H1 (cell line): Measurements from ENCODE around the gene CFDP1. TPM values are rescaled to one million over a fixed set of nuclear protein-coding genes. Genes with fewer than 3 reads are reported as not detected.

Experiments used
- CTCF ChIA-PET: fragments of 300-600 bp; sonication (Branson Sonifier 250); formaldehyde crosslinking; loops from one replicate; lab custom pipeline; 2021; ENCODE audit not compliant: partially characterized antibody; lab: Charles Lee
- POLR2A ChIA-PET: fragments of 300-600 bp; sonication (Branson Sonifier 250); formaldehyde crosslinking; loops from one replicate; lab custom pipeline; 2021; ENCODE audit warnings: inconsistent platforms; ENCODE audit not compliant: partially characterized antibody; lab: Charles Lee
- DNase-seq, 2 experiments: peaks; one replicate each; pipeline versions ENCODE4 v3.0.0 to v3.0.0-alpha.2; 2010 to 2022; ENCODE audit warnings: low spot score in 2 of 2, low read depth in 1 of 2, mixed read lengths in 1 of 2
- FAIRE-seq: peaks from 2 replicates; lab custom pipeline; 2011; peaks lifted over from hg19 to GRCh38; lab: Jason Lieb, UNC
- H2AFZ ChIP-seq: 2 replicates; pipeline ENCODE4 v1.8.1; 2012; ENCODE audit warnings: low read length, inconsistent platforms
- H2AK5ac ChIP-seq: 2 replicates; pipeline ENCODE4 v1.6.1; 2013; ENCODE audit warnings: low read depth, low read length
- H2BK120ac ChIP-seq: replicated peaks from 2 replicates; pipeline ENCODE3; 2013; ENCODE audit warnings: low read depth, low read length, inconsistent platforms
- H2BK12ac ChIP-seq: 2 replicates; pipeline ENCODE4 v1.6.1; 2013; ENCODE audit warnings: low read depth, low read length
- H2BK15ac ChIP-seq: 2 replicates; pipeline ENCODE4 v1.6.1; 2013; ENCODE audit warnings: low read length
- H2BK20ac ChIP-seq: 2 replicates; pipeline ENCODE4 v1.6.1; 2013; ENCODE audit warnings: low read length
- H2BK5ac ChIP-seq: 2 replicates; pipeline ENCODE4 v1.6.1; 2013; ENCODE audit warnings: low read depth, low read length
- H3K14ac ChIP-seq: 2 replicates; pipeline ENCODE4 v1.6.1; 2013; ENCODE audit warnings: inconsistent platforms; ENCODE audit not compliant: insufficient read length
- H3K18ac ChIP-seq: 2 replicates; pipeline ENCODE4 v1.6.1; 2013; ENCODE audit warnings: low read length; ENCODE audit errors: extremely low read depth
- H3K23ac ChIP-seq: 2 replicates; pipeline ENCODE4 v1.6.1; 2013; ENCODE audit warnings: inconsistent platforms; ENCODE audit not compliant: insufficient read length
- H3K23me2 ChIP-seq: 2 replicates; pipeline ENCODE4 v1.6.1; 2013; ENCODE audit warnings: low read depth, low read length
- H3K27ac ChIP-seq: 2 replicates; pipeline ENCODE4 v1.6.1; 2011; ENCODE audit warnings: low read depth, low read length, inconsistent platforms
- H3K27me3 ChIP-seq, 4 experiments: replicated peaks in 1 of 4; 1 replicate in 1 of 4; 2 replicates in 3 of 4; pipeline versions ENCODE4 v1.6.1 to v1.8.1; 2011 to 2013; ENCODE audit warnings: low read length in 3 of 4, mild to moderate bottlenecking in 3 of 4, inconsistent platforms in 2 of 4, mixed read lengths in 2 of 4, moderate library complexity in 1 of 4; ENCODE audit not compliant: control insufficient read depth in 3 of 4, insufficient read depth in 3 of 4; ENCODE audit errors: extremely low read depth in 1 of 4
- H3K36me3 ChIP-seq, 4 experiments: 2 replicates each; pipeline versions ENCODE4 v1.6.1 to v1.8.1; 2011 to 2013; ENCODE audit warnings: mild to moderate bottlenecking in 4 of 4, low read length in 3 of 4, moderate library complexity in 2 of 4, control low read depth in 1 of 4, inconsistent platforms in 1 of 4; ENCODE audit not compliant: insufficient read depth in 4 of 4, control insufficient read depth in 2 of 4
- H3K4ac ChIP-seq: replicated peaks from 2 replicates; pipeline ENCODE3; 2013; ENCODE audit warnings: low read length, low read depth, mixed read lengths, inconsistent platforms; ENCODE audit not compliant: insufficient read length
- H3K4me1 ChIP-seq, 4 experiments: replicated peaks in 1 of 4; 1 replicate in 1 of 4; 2 replicates in 3 of 4; pipeline versions ENCODE4 v1.6.1 to v1.8.1; 2011 to 2013; ENCODE audit warnings: low read length in 3 of 4, inconsistent platforms in 2 of 4, mixed read lengths in 1 of 4; ENCODE audit not compliant: insufficient read depth in 4 of 4, control insufficient read depth in 3 of 4
- H3K4me2 ChIP-seq, 2 experiments: 2 replicates each; pipeline versions ENCODE4 v1.6.1 to v1.8.1; 2011 to 2013; ENCODE audit warnings: low read depth in 2 of 2, low read length in 2 of 2, control low read depth in 1 of 2, inconsistent platforms in 1 of 2, mild to moderate bottlenecking in 1 of 2; ENCODE audit not compliant: insufficient read depth in 1 of 2
- H3K4me3 ChIP-seq, 4 experiments: fragments of 200-600, 300-600 bp in 1 of 4; sonication (generic), shearing (Covaris generic), sonication (Bioruptor Twin) in 1 of 4; 2 replicates each; pipeline versions ENCODE4 v1.5.1 to v1.8.1; 2011 to 2016; ENCODE audit warnings: low read length in 4 of 4, low read depth in 3 of 4, control low read depth in 2 of 4, inconsistent platforms in 2 of 4, mild to moderate bottlenecking in 2 of 4, mixed read lengths in 1 of 4, moderate library complexity in 1 of 4; ENCODE audit not compliant: insufficient read depth in 2 of 4; ENCODE audit errors: extremely low read depth in 1 of 4
- H3K56ac ChIP-seq: replicated peaks from 2 replicates; pipeline ENCODE3; 2013; ENCODE audit warnings: low read depth, mild to moderate bottlenecking, mixed read lengths, low read length, inconsistent platforms; ENCODE audit not compliant: insufficient read length
- H3K79me1 ChIP-seq: 2 replicates; pipeline ENCODE4 v1.6.1; 2013; ENCODE audit warnings: low read depth, low read length, control low read depth
- H3K79me2 ChIP-seq, 2 experiments: 2 replicates each; pipeline versions ENCODE4 v1.6.1 to v1.8.1; 2012 to 2013; ENCODE audit warnings: low read length in 2 of 2, mild to moderate bottlenecking in 2 of 2, inconsistent platforms in 1 of 2; ENCODE audit not compliant: insufficient read depth in 2 of 2, control insufficient read depth in 1 of 2
- H3K9ac ChIP-seq, 4 experiments: replicated peaks in 1 of 4; 1 replicate in 1 of 4; 2 replicates in 3 of 4; pipeline versions ENCODE4 v1.6.1 to v1.8.1; 2011 to 2013; ENCODE audit warnings: low read depth in 3 of 4, low read length in 3 of 4, control low read depth in 2 of 4, mild to moderate bottlenecking in 2 of 4, moderate library complexity in 2 of 4, inconsistent platforms in 1 of 4; ENCODE audit errors: extremely low read depth in 1 of 4
- H3K9me3 ChIP-seq, 2 experiments: 2 replicates each; pipeline versions ENCODE4 v1.6.1 to v1.8.1; 2012 to 2013; ENCODE audit warnings: mild to moderate bottlenecking in 2 of 2, moderate library complexity in 2 of 2, control low read depth in 1 of 2, inconsistent platforms in 1 of 2, low read depth in 1 of 2, low read length in 1 of 2, mixed read lengths in 1 of 2; ENCODE audit not compliant: insufficient read depth in 2 of 2
- H4K20me1 ChIP-seq, 2 experiments: replicated peaks in 1 of 2; 2 replicates each; pipeline versions ENCODE3 to v1.8.1; 2011 to 2013; ENCODE audit warnings: inconsistent platforms in 2 of 2, low read length in 2 of 2, mild to moderate bottlenecking in 1 of 2; ENCODE audit not compliant: insufficient read depth in 2 of 2, control insufficient read depth in 1 of 2
- H4K5ac ChIP-seq: 2 replicates; pipeline ENCODE4 v1.6.1; 2013; ENCODE audit warnings: low read length, low read depth, mixed read lengths, inconsistent platforms; ENCODE audit not compliant: insufficient read length
- H4K8ac ChIP-seq: 2 replicates; pipeline ENCODE4 v1.8.0; 2013; ENCODE audit warnings: mild to moderate bottlenecking, moderate library complexity, low read length, inconsistent platforms; ENCODE audit not compliant: insufficient read depth; ENCODE audit errors: extremely low read depth
- H4K91ac ChIP-seq: replicated peaks from 2 replicates; pipeline ENCODE3; 2013; ENCODE audit warnings: low read length, mixed read lengths, inconsistent platforms; ENCODE audit not compliant: insufficient read length
- CBX5 ChIP-seq: fragments of 300-800, 300-1000 bp; sonication (generic); IDR thresholded peaks from 2 replicates; pipeline ENCODE4 v1.7.1; 2016; ENCODE audit warnings: antibody characterized with exemption, low read length, low read depth
- CTBP2 ChIP-seq: IDR thresholded peaks from 2 replicates; pipeline ENCODE4 v1.7.0; 2011; ENCODE audit warnings: borderline replicate concordance, mild to moderate bottlenecking, moderate library complexity, mixed read lengths, low read length; ENCODE audit not compliant: insufficient read depth, insufficient read length
- POLR2AphosphoS5 ChIP-seq: IDR thresholded peaks from 2 replicates; pipeline ENCODE4 v1.6.1; 2011; ENCODE audit warnings: low read depth, low read length
- RNF2 ChIP-seq: fragments of 200-900, 300-1000 bp; sonication (generic); IDR thresholded peaks from 2 replicates; pipeline ENCODE4 v1.7.1; 2016; ENCODE audit warnings: borderline replicate concordance, low read depth, mild to moderate bottlenecking, antibody characterized with exemption, low read length; ENCODE audit not compliant: poor library complexity, severe bottlenecking; ENCODE audit errors: missing control alignments
- SIN3A ChIP-seq, 2 experiments: IDR thresholded peaks in 1 of 2; conservative IDR thresholded peaks in 1 of 2; 2 replicates each; pipeline ENCODE4 v1.6.1; 2011 to 2012; ENCODE audit warnings: low read length in 2 of 2, improper control_type of control experiment in 1 of 2, low read depth in 1 of 2, mild to moderate bottlenecking in 1 of 2
- SP1 ChIP-seq: IDR thresholded peaks from 2 replicates; pipeline ENCODE4 v1.6.1; 2011; ENCODE audit warnings: low read depth, low read length
- TAF1 ChIP-seq: IDR thresholded peaks from 2 replicates; pipeline ENCODE4 v1.6.1; 2011; ENCODE audit warnings: mild to moderate bottlenecking, low read depth, low read length
- YY1 ChIP-seq: IDR thresholded peaks from 2 replicates; pipeline ENCODE4 v1.6.1; 2011; ENCODE audit warnings: low read depth, mild to moderate bottlenecking, low read length
- WGBS, 2 experiments: shearing (Covaris generic) in 1 of 2; methylation state at CpG; one replicate each; pipeline versions ENCODE4 v1.1.6 to v1.1.7; 2013 to 2015; ENCODE audit warnings: low lambda C conversion rate in 2 of 2, mixed read lengths in 2 of 2, inconsistent platforms in 1 of 2, low coverage in 1 of 2, missing lambda C conversion rate in 1 of 2; ENCODE audit not compliant: insufficient replicate concordance in 2 of 2, insufficient coverage in 1 of 2, insufficient read length in 1 of 2; ENCODE audit errors: extremely low coverage in 1 of 2, missing lambda C conversion rate in 1 of 2; 5-methylcytosine and 5-hydroxymethylcytosine counted together
- polyA plus RNA-seq, 7 experiments: library from polyadenylated mRNA; depleted of rRNA in 3 of 7; stranded (reverse) in 5 of 7; unstranded in 2 of 7; fragments of >200 nt in 5 of 7; fragments of 200-250 nt in 2 of 7; gene quantifications; 1 replicate in 5 of 7; 2 replicates in 1 of 7; 4 replicates in 1 of 7; pipeline versions ENCODE4 v1.2.1 to v1.2.3, GENCODE V29; 2011 to 2013; ENCODE audit warnings: missing spikeins in 2 of 7, mixed read lengths in 2 of 7
- total RNA-seq: library from RNA; stranded (reverse); fragmentation: NEBNext Ultra II Directional; extraction: Animal tissue kit (Norgen Biotek cat#: 25700); gene quantifications from 2 replicates; pipeline ENCODE4 v1.2.1, GENCODE V29; 2021

The CFDP1 gene
- total and polyA plus RNA-seq, 2 of the 8 experiments (the other 6 are each of a cell fraction or from before 2014, with no cell fraction given) = 25.5 to 77.3 TPM

GRCh38 chr16:75251280-75252048, 181.8 kb downstream of the CFDP1 start, which contains the start of gene BCAR1:
TSS of gene BCAR1 (minus strand) at chr16:75251624. CDS start at chr16:75251482, 142 bp downstream.
- H3K27me3 ChIP-seq = no peaks in the 10 kb centered on the region; a peak in 1 of 7 replicates
- peak within 1 kb of the TSS; percentile 59 to 91 (median 73) for H3K9ac ChIP-seq
- H3K23me2 ChIP-seq = peaks cover 14% of the 10 kb centered on the region; the same call in 1 of the 2 replicates
- H2BK120ac ChIP-seq = peak within 1 kb of the TSS; percentile 47
- peak within 1 kb of the TSS; percentile 78 for H4K5ac ChIP-seq
- H3K4ac ChIP-seq = peak within 1 kb of the TSS; percentile 94
- H2AK5ac ChIP-seq = peak within 1 kb of the TSS; percentile 97
- no peak within 1 kb of the TSS for H3K14ac ChIP-seq
- H3K4me1 ChIP-seq = peaks cover 13 to 76% (median 64%) of the 10 kb centered on the region in 4 experiments
- H3K27ac ChIP-seq = peak within 1 kb of the TSS; percentile 84
- H2BK15ac ChIP-seq = peak within 1 kb of the TSS; percentile 98
- H3K4me3 ChIP-seq = peak within 1 kb of the TSS; percentile 64 to 87 (median 68)
- peaks cover 35 to 38% of the 10 kb centered on the region in 2 experiments for H4K20me1 ChIP-seq
- H2BK5ac ChIP-seq = peak within 1 kb of the TSS; percentile 98
- DNase-seq (peak; percentile 50 to 89), FAIRE-seq (peak; percentile 36)
- ChIA-PET CTCF (interaction anchor here (1.0 to 15.7 kb wide), 3 partner anchors 16 to 57 kb away, joined by 3 to 236 read pairs (median 4); no protein-coding TSS in a partner anchor), POLR2A (interaction anchor here (0.9 to 16.2 kb wide), 9 partner anchors 13 to 316 kb away, joined by 3 to 375 read pairs (median 5); partner anchors contain the start of gene CFDP1)
- H4K91ac ChIP-seq = peak within 1 kb of the TSS; percentile 98
- peak within 1 kb of the TSS; percentile 76 to 96 for H3K4me2 ChIP-seq
- peak within 1 kb of the TSS; percentile 97 for H2BK12ac ChIP-seq
- no peaks in the 10 kb centered on the region for H3K9me3 ChIP-seq
- H3K56ac ChIP-seq = peak within 1 kb of the TSS; percentile 63
- no peaks in the 10 kb centered on the region for H3K36me3 ChIP-seq
- peak within 1 kb of the TSS; percentile 98 for H3K18ac ChIP-seq
- peak within 1 kb of the TSS; percentile 62; the same call in 1 of the 2 replicates for H2AFZ ChIP-seq
- no peak within 1 kb of the TSS for H3K23ac ChIP-seq
- peak within 1 kb of the TSS; percentile 84 for H4K8ac ChIP-seq
- WGBS, 2 experiments = 6% methylated on average over 45 of the region's 84 CpGs; no CpG with 5 or more reads in 1 of the 2 experiments
- H2BK20ac ChIP-seq = 0 out of 2 replicates have a peak within 1 kb of the TSS, but pooled peaks have one; percentile 100
- H3K79me1 ChIP-seq = peaks cover 44% of the 10 kb centered on the region
- H3K79me2 ChIP-seq = peaks cover 27 to 79% of the 10 kb centered on the region in 2 experiments
- TF ChIP-seq YY1 (peak; percentile 16; the same call in 1 of the 2 replicates), CTBP2 (no peak), SIN3A (conservative IDR thresholded peaks at IDR 0.05 in 1 of 2, IDR thresholded peaks at IDR 0.05 in 1 of 2; ENCODE audit: low read depth in 1 of 2, low read length in 2 of 2) (no peak; a peak in 1 of 4 replicates), TAF1 (peak; percentile 76), POLR2AphosphoS5 (peak; percentile 82), CBX5 (no peak), SP1 (no peak), RNF2 (no peak)
